Measurements from ENCODE around the gene IL6. TPM values are rescaled to one million over a fixed set of nuclear protein-coding genes. Genes with fewer than 3 reads are reported as not detected.

The IL6 gene
- total RNA-seq, 1 experiment from 2014 or later = 0.85 TPM

DNA sequence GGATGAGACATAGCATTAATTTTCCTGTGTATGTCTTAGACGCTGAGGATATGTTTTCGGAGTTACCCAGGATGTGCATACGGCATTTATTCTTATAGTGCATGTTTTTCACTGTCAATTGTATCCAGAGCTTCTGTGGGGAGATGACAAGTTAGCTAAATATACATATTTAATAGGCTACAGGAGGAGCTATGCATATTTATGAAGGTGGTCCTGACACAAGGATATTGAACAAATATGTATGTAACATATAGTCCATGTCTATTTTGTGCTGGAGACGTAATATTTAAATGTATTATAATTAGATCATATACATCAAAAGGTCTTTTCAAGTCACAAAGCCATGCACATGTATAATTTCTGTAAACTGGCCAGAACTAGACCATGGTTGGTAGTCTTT, 16.0 kb downstream of the IL6 start:
- no peak overlapping the region for H2BK15ac ChIP-seq (ENCODE audit: low read depth, low read length)
- WGBS (ENCODE audit: extremely low coverage, insufficient read length, low lambda C conversion rate) = no CpG with 5 or more reads among the region's 4 CpGs
- no peaks in the 10 kb centered on the region for H3K4me1 ChIP-seq (ENCODE audit: insufficient read depth, low read length)
- Mint-ChIP-seq H3K27ac (no peak overlapping the region), H3K4me3 (no peak overlapping the region), H3K9me3 (peaks cover 6 to 8% of the 10 kb centered on the region in 2 experiments; a peak in 3 of 5 replicates), H3K36me3 (ENCODE audit: insufficient read depth in 1 of 3, low read depth in 3 of 3) (no peaks in the 10 kb centered on the region), H3K27me3 (ENCODE audit: low read depth) (no peaks in the 10 kb centered on the region), H3K4me1 (no peaks in the 10 kb centered on the region)
- no peaks in the 10 kb centered on the region for H4K20me1 ChIP-seq (ENCODE audit: control insufficient read depth, insufficient read depth, insufficient read length)
- no peak overlapping the region for H3T11ph ChIP-seq (ENCODE audit: low read length)
- H2AFZ ChIP-seq (ENCODE audit: low read length) = no peak overlapping the region
- no peaks in the 10 kb centered on the region for H3K79me1 ChIP-seq (ENCODE audit: insufficient read depth, low read depth, low read length, poor library complexity, severe bottlenecking)
- H4K91ac ChIP-seq (ENCODE audit: insufficient read length, low read depth, low read length) = no peak overlapping the region
- H2BK12ac ChIP-seq (ENCODE audit: insufficient read length, low read depth, low read length) = no peak overlapping the region
- no peaks in the 10 kb centered on the region for H3K23me2 ChIP-seq (ENCODE audit: insufficient read length, low read depth, low read length, poor library complexity, severe bottlenecking)
- DNase-seq = no peak
- no peak overlapping the region for H3K23ac ChIP-seq (ENCODE audit: insufficient read length, low read depth, low read length)
- H2AK5ac ChIP-seq (ENCODE audit: insufficient read length, low read length) = no peak overlapping the region
- no peaks in the 10 kb centered on the region for H3K79me2 ChIP-seq (ENCODE audit: insufficient read depth, low read length)
- no peak overlapping the region for H3K9ac ChIP-seq (ENCODE audit: extremely low read depth, insufficient read length, low read length)
- no peak overlapping the region for H3K4me2 ChIP-seq (ENCODE audit: insufficient read depth, insufficient read length, low read length)
- H2BK20ac ChIP-seq (ENCODE audit: low read depth, low read length, poor library complexity, severe bottlenecking) = no peak overlapping the region
- no peak overlapping the region for H3K4ac ChIP-seq (ENCODE audit: low read depth, low read length)
- H3K56ac ChIP-seq (ENCODE audit: insufficient read length, low read depth, low read length) = no peak overlapping the region
- H3K9me3 ChIP-seq (ENCODE audit: control insufficient read depth, low read depth, low read length) = no peaks in the 10 kb centered on the region
- no peaks in the 10 kb centered on the region for H3K27me3 ChIP-seq (ENCODE audit: insufficient read depth, low read length)
- H2BK5ac ChIP-seq (ENCODE audit: insufficient read length, low read length) = no peak overlapping the region
- no peak overlapping the region for H2BK120ac ChIP-seq (ENCODE audit: low read depth, low read length, poor library complexity, severe bottlenecking)
- TF ChIP-seq, protein P1, sequence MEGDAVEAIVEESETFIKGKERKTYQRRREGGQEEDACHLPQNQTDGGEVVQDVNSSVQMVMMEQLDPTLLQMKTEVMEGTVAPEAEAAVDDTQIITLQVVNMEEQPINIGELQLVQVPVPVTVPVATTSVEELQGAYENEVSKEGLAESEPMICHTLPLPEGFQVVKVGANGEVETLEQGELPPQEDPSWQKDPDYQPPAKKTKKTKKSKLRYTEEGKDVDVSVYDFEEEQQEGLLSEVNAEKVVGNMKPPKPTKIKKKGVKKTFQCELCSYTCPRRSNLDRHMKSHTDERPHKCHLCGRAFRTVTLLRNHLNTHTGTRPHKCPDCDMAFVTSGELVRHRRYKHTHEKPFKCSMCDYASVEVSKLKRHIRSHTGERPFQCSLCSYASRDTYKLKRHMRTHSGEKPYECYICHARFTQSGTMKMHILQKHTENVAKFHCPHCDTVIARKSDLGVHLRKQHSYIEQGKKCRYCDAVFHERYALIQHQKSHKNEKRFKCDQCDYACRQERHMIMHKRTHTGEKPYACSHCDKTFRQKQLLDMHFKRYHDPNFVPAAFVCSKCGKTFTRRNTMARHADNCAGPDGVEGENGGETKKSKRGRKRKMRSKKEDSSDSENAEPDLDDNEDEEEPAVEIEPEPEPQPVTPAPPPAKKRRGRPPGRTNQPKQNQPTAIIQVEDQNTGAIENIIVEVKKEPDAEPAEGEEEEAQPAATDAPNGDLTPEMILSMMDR (conservative IDR thresholded peaks at IDR 0.05) = no peak
- H3K14ac ChIP-seq (ENCODE audit: insufficient read depth, low read length) = no peak overlapping the region
- H4K5ac ChIP-seq (ENCODE audit: insufficient read length, low read depth, low read length) = no peak overlapping the region
- H3K18ac ChIP-seq (ENCODE audit: insufficient read length, low read depth, low read length) = no peak overlapping the region
- no peak overlapping the region for H4K8ac ChIP-seq (replicated peaks; ENCODE audit: insufficient read length, low read depth, low read length)
- H3K27ac ChIP-seq (ENCODE audit: insufficient read length, low read depth, low read length) = no peak overlapping the region

Data from H9 (cell line).